GM18873 (cell line): ENCODE data around the gene PDE2A.

Experiments used
- ATAC-seq: cut with Tn5 transposase; IDR thresholded peaks from one replicate; pipeline ENCODE4 v1.9.1; 2021; ENCODE audit warnings: mild to moderate bottlenecking, moderate library complexity, moderate number of reproducible peaks; ENCODE audit not compliant: unreplicated experiment, low FRiP score

The PDE2A gene

GRCh38 chr11:72641522-72642042, 32.6 kb downstream of the PDE2A start:
- ATAC-seq = no peak

GRCh38 chr11:72639502-72640375, 34.5 kb downstream of the PDE2A start:
- no peak for ATAC-seq

- no peak for ATAC-seq
Measured at GRCh38 chr11:72637926-72638325, 36.3 kb downstream of the PDE2A start.

- ATAC-seq = no peak
Measured at GRCh38 chr11:72637198-72637597, 37.0 kb downstream of the PDE2A start.

- ATAC-seq = no peak
Measured at GRCh38 chr11:72636376-72636775, 37.8 kb downstream of the PDE2A start.

GRCh38 chr11:72635933-72636332, 38.3 kb downstream of the PDE2A start:
- ATAC-seq = no peak

GRCh38 chr11:72635309-72635915, 38.8 kb downstream of the PDE2A start:
- no peak for ATAC-seq

GRCh38 chr11:72634472-72635095, 39.6 kb downstream of the PDE2A start:
- no peak for ATAC-seq

GRCh38 chr11:72634016-72634415, 40.2 kb downstream of the PDE2A start:
- no peak for ATAC-seq

- ATAC-seq = no peak
Measured at GRCh38 chr11:72633068-72633467, 41.2 kb downstream of the PDE2A start.

- no peak for ATAC-seq
Measured at GRCh38 chr11:72631806-72632731, 42.2 kb downstream of the PDE2A start.

GRCh38 chr11:72630104-72630852, 43.9 kb downstream of the PDE2A start:
- ATAC-seq = no peak

- no peak for ATAC-seq
Measured at GRCh38 chr11:72629266-72629665, 45.0 kb downstream of the PDE2A start.

- no peak for ATAC-seq
Measured at GRCh38 chr11:72627594-72628281, 46.5 kb downstream of the PDE2A start.

- no peak for ATAC-seq
Measured at GRCh38 chr11:72626414-72626936, 47.7 kb downstream of the PDE2A start.

- ATAC-seq = no peak
Measured at GRCh38 chr11:72625691-72626413, 48.4 kb downstream of the PDE2A start.

- ATAC-seq = no peak
Measured at GRCh38 chr11:72624496-72625201, 49.6 kb downstream of the PDE2A start.
